Measurements from ENCODE around the gene CC2D1A.

CC2D1A gene

GRCh38 chr19:13955662-13956364, 49.8 kb downstream of the CC2D1A start:
- TF ChIP-seq, protein P1, sequence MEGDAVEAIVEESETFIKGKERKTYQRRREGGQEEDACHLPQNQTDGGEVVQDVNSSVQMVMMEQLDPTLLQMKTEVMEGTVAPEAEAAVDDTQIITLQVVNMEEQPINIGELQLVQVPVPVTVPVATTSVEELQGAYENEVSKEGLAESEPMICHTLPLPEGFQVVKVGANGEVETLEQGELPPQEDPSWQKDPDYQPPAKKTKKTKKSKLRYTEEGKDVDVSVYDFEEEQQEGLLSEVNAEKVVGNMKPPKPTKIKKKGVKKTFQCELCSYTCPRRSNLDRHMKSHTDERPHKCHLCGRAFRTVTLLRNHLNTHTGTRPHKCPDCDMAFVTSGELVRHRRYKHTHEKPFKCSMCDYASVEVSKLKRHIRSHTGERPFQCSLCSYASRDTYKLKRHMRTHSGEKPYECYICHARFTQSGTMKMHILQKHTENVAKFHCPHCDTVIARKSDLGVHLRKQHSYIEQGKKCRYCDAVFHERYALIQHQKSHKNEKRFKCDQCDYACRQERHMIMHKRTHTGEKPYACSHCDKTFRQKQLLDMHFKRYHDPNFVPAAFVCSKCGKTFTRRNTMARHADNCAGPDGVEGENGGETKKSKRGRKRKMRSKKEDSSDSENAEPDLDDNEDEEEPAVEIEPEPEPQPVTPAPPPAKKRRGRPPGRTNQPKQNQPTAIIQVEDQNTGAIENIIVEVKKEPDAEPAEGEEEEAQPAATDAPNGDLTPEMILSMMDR (IDR thresholded peaks at IDR 0.05; ENCODE audit: low read depth, low read length, missing control alignments), result no peak
- H3K4me3 ChIP-seq (replicated peaks; ENCODE audit: low read depth, low read length), result no peak overlapping the region
- no peak for DNase-seq (ENCODE audit: extremely low read depth, low read depth)

GRCh38 chr19:13956365-13956744, 50.4 kb downstream of the CC2D1A start:
- no peak for DNase-seq (ENCODE audit: extremely low read depth, low read depth)
- TF ChIP-seq, protein P1 (IDR thresholded peaks at IDR 0.05; ENCODE audit: low read depth, low read length, missing control alignments), result no peak
- no peak overlapping the region for H3K4me3 ChIP-seq (replicated peaks; ENCODE audit: low read depth, low read length)

- TF ChIP-seq, protein P1 (IDR thresholded peaks at IDR 0.05; ENCODE audit: low read depth, low read length, missing control alignments), result no peak
- DNase-seq (ENCODE audit: extremely low read depth, low read depth), result no peak
Measured at GRCh38 chr19:13957051-13957450, 51.0 kb downstream of the CC2D1A start.

DNA sequence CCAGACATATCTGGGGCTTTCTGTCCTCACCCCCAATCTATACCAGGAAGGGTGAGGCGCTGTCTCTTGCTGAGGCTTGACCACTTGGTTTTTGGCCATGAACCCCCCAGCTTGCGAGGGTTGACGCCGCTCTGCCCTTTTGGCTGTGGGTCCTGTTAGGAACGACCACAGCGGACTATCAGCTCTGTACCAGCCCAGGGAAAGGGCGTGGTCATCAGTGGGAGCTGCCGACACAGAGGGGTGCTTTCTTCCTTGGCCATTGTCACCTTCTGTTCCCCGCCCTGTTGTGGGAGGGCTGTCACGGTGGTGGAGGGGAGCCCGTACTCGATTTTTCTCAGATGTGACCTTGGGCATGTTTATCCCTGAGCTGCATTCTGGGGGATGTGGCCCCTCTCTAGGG, 52.0 kb downstream of the CC2D1A start:
- no peak for DNase-seq (ENCODE audit: extremely low read depth, low read depth)
- TF ChIP-seq, protein P1 (IDR thresholded peaks at IDR 0.05; ENCODE audit: low read depth, low read length, missing control alignments), result no peak
- no peak overlapping the region for H3K4me3 ChIP-seq (replicated peaks; ENCODE audit: low read depth, low read length)

More at GRCh38 chr19:13957051-13957450, 51.0 kb downstream of the CC2D1A start:
- H3K4me3 ChIP-seq (replicated peaks; ENCODE audit: low read depth, low read length), result no peak overlapping the region

GRCh38 chr19:13959141-13959961, 53.4 kb downstream of the CC2D1A start:
- TF ChIP-seq, protein P1 (IDR thresholded peaks at IDR 0.05; ENCODE audit: low read depth, low read length, missing control alignments), result no peak
- no peak for DNase-seq (ENCODE audit: extremely low read depth, low read depth)

GRCh38 chr19:13959962-13960862, 54.2 kb downstream of the CC2D1A start:
- TF ChIP-seq, protein P1 (IDR thresholded peaks at IDR 0.05; ENCODE audit: low read depth, low read length, missing control alignments), result peak; percentile 33
- no peak overlapping the region for H3K4me3 ChIP-seq (replicated peaks; ENCODE audit: low read depth, low read length)
- DNase-seq (ENCODE audit: extremely low read depth, low read depth), result no peak

More at GRCh38 chr19:13959141-13959961, 53.4 kb downstream of the CC2D1A start:
- H3K4me3 ChIP-seq (replicated peaks; ENCODE audit: low read depth, low read length), result no peak overlapping the region
